ENCODE results near the gene RFTN1.

GRCh38 chr3:16522834-16523233 lies 9.3 kb upstream of the RFTN1 start:
- TF ChIP-seq CTCF (IDR thresholded peaks at IDR 0.05), result no peak
- TF ChIP-seq POLR2A (IDR thresholded peaks at IDR 0.05), result no peak

Data from tibial nerve (tissue), 3 donors.